Endometrium (tissue), 2 donors: Measurements from ENCODE around the gene CCT5.
"Not testable (repeated sequence)": the region's sequence is repeated elsewhere in the genome, so short reads cannot be mapped to it uniquely, and the experiment has no call there.

Experiments used
- FAIRE-seq: peaks from 2 replicates; lab custom pipeline; 2012; peaks lifted over from hg19 to GRCh38; lab: Jason Lieb, UNC
- donor health status: control.
- donor health status: control.

CCT5 gene

GRCh38 chr5:10277773-10278630 lies 27.9 kb downstream of the CCT5 start:
- FAIRE-seq = no peak

DNA sequence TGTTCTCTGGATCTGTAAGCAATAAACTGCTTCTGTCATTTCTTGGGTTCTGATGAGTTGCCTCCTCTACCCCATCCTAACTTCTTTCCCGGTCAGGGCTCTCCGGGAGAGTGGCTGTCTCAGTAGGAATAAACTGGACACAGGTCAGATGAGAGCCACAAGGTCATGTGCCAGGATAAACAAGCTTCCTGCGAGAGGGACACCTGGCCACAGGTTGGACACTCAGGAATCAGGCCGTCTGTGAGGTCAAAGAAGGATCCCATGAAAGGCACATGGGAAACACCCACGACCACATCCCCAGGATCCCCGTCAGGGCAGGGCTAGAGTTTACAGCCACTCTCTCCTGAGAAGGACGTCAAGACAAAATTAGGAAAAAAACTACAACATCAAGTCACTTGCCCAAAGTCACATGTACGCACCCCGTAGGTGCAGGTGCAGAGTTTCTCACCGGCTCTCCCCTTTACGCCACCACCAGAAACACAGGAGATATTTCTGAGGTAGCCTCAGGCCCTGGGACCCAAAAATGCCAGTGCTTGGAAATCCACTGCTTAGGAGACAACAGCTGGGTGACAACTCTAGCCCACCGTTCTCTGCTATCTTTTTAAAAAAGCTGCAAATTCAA lies 28.7 kb downstream of the CCT5 start:
- FAIRE-seq = no peak

DNA sequence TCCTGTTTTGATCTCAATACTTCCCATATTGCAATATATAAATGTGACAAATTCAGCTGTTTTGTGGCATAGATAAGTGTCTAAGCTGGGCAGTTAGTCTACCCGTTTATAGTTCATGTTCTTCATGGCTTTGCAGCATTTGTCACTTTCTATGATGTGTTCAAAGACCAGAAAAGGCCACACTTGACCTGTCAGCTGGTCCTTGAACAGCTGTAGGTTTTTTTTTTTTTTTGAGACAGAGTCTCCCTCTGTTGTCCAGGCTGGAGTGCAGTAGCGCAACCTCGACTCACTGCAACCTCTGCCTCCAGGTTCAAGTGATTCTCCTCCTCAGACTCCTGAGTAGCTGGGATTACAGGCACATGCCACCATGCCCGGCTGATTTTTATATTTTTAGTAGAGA lies 29.2 kb downstream of the CCT5 start:
- FAIRE-seq = no peak

DNA sequence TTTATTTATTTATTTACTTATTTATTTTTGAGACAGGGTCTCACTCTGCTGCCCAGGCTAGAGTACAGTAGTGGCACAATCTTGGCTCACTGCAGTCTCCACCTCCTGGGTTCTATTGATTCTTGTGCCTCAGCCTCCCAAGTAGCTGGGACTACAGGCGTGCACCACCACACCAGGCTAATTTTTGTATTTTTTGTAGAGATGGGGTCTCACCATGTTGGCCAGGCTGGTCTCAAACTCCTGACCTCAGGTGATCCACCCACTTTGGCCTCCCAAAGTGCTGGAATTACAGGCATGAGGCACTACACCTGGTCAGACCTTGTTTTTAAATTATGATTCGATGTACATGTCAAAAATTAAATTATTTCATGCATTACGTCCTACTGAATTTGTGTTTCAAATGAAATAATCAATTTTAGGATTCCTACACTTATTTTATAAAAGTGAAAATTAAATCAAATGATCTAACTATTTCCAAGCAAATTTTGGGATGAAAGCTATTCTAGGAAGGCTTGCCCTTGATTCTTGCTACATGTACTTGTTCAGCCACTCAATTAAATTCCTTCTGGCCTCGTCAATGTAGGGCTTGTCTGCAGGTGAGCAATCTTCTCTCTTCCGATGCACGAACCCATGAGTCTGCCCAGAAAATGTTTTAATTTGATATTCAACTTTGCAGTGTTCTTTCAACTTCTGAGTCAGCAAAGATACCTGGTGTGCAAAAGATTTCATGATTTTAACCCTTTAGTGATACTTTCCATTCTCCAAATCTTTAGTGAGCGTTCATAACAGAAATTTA lies 30.0 kb downstream of the CCT5 start:
- FAIRE-seq = no peak

- no peak for FAIRE-seq
Observed at GRCh38 chr5:10283927-10284635, 34.0 kb downstream of the CCT5 start.

DNA sequence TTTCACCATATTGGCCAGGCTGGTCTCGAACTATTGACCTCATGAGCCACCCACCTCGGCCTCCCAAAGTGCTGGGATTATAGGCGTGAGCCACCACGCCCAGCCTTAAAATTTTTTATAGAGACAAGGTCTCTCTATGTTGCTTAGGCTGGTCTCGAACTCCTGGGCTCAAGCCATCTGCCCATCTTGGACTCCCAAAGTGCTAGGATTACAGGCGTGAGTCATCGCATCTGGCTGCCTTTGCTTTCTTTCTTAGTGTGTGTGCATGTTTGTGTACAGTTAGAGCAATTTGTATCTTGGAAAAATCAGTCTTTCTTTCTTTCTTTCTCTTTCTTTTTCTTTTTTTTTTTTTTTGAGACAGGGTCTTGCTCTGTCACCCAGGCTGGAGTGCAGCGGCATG lies 35.3 kb downstream of the CCT5 start:
- not testable (repeated sequence) for FAIRE-seq

DNA sequence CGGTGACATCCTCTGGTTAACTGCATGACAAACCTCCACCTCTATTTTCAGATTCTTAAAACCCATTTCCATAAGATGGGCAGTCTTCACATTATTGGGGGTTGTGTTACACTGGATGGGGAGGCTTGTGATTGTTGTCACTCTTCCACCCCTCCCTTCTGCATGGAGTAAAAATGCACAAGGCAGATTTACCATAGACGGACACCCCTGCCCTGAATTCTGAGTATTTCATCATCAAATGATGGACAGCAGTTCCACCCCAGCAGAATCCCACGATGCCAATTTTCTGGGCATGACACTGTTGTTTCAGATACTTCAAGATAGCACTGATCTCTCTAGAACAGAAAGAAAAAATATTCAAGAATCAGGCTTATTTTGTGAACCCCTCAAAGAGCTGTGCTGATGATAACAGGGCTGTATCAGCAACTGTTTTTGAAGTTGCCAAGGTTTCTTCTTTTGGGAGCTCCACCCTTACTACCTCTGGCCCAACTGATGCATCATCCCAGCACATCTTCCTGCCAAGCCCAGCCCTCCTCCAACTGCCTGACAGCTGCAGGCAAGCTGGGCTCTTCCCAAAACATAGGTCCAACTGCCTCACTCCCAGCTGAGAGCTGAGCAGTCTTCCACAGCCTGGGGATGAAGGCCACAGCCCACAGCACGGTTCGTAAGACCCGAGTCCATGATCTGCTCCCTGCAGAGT lies 36.2 kb downstream of the CCT5 start:
- no peak for FAIRE-seq

- FAIRE-seq = no peak
Observed at GRCh38 chr5:10286862-10287227, 36.8 kb downstream of the CCT5 start.

GRCh38 chr5:10288592-10289219 lies 38.6 kb downstream of the CCT5 start:
- no peak for FAIRE-seq

GRCh38 chr5:10289353-10289752 lies 39.3 kb downstream of the CCT5 start:
- no peak for FAIRE-seq

- no peak for FAIRE-seq
Observed at GRCh38 chr5:10289991-10290390, 39.9 kb downstream of the CCT5 start.

GRCh38 chr5:10290438-10290837 lies 40.4 kb downstream of the CCT5 start:
- no peak for FAIRE-seq

- no peak for FAIRE-seq
Observed at GRCh38 chr5:10291692-10292339, 41.7 kb downstream of the CCT5 start.

- no peak for FAIRE-seq
Observed at GRCh38 chr5:10293907-10294662, 44.0 kb downstream of the CCT5 start.

- FAIRE-seq = no peak
Observed at GRCh38 chr5:10295619-10296326, 45.7 kb downstream of the CCT5 start.

- no peak for FAIRE-seq
Observed at GRCh38 chr5:10297646-10298204, 47.6 kb downstream of the CCT5 start.

DNA sequence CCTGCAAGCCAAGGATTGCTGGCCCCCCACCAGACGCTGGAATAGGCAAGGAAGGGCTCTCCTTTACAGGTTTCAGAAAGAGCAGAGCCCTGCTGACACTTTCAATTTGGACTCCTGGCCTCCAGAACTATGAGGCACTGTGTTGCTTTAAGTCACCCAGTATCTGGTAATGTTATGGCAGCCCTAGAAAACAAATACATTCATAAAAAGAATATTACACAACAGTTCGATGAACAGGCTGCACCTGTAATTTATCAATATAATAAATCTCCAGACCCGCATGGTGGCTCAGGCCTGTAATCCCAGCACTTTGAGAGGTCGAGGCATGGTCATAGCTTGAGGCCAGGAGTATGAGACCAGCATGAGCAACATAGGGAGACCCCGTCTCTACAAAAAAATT lies 50.2 kb downstream of the CCT5 start:
- no peak for FAIRE-seq

DNA sequence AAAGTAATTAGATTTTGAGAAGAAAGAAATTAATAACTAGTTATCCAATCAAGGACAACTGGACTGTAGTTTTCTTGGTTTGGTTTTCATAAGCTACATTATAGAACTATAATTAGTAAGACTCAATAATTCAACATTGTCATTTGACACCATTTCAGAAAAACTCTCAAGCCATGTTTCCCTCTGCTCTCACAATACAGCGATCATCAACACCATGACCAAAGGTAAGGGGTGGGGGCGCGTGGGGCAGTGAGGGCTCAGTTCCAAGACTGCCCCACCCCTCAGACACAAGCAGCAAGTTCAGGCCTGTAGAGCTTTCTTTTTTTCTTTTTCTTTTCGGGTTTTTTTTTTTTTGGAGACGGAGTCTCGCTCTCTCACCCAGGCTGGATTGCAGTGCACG lies 51.2 kb downstream of the CCT5 start:
- FAIRE-seq = no peak
